WI38 (cell line): ENCODE results near the gene CARM1.
A peak's percentile ranks its signal among the peaks of the same experiment; 100 is the strongest.

Experiments
- H3K4me3 ChIP-seq: 2 replicates; pipeline ENCODE4 v1.5.1; 2011; ENCODE audit warnings: low read depth, mild to moderate bottlenecking, control low read depth, low read length
- CTCF ChIP-seq: IDR thresholded peaks from 2 replicates; pipeline ENCODE4 v1.5.1; 2012; ENCODE audit warnings: low read depth, mild to moderate bottlenecking, control low read depth, low read length

The CARM1 gene

GRCh38 chr19:10915130-10916091 is 44.1 kb downstream of the CARM1 start:
- no peak overlapping the region for H3K4me3 ChIP-seq
- peak; percentile 14; the same call in 1 of the 2 replicates for TF ChIP-seq CTCF

- no peak for TF ChIP-seq CTCF
- no peak overlapping the region for H3K4me3 ChIP-seq
Measured at GRCh38 chr19:10916602-10917001, 45.2 kb downstream of the CARM1 start.

- H3K4me3 ChIP-seq, result no peak overlapping the region
- TF ChIP-seq CTCF, result no peak
Measured at GRCh38 chr19:10918359-10918758, 47.0 kb downstream of the CARM1 start.

- no peak overlapping the region for H3K4me3 ChIP-seq
- no peak for TF ChIP-seq CTCF
Measured at GRCh38 chr19:10919352-10920287, 48.3 kb downstream of the CARM1 start.

- H3K4me3 ChIP-seq, result no peak overlapping the region
- no peak for TF ChIP-seq CTCF
Measured at GRCh38 chr19:10920288-10920655, 48.9 kb downstream of the CARM1 start.

GRCh38 chr19:10920781-10921180 is 49.4 kb downstream of the CARM1 start:
- no peak overlapping the region for H3K4me3 ChIP-seq
- no peak for TF ChIP-seq CTCF
